HEK293T (cell line): ENCODE measurements around the gene CAMK2D.

Source experiments
- CTCF ChIA-PET: fragments of 350-600 bp; formaldehyde crosslinking; extraction: SDS; loops from one replicate; lab custom pipeline; 2021; ENCODE audit warnings: antibody characterized with exemption, inconsistent platforms; lab: Yijun Ruan, JAX
- POLR2A ChIA-PET: fragments of 350-600 bp; formaldehyde crosslinking; extraction: SDS; loops from one replicate; lab custom pipeline; 2020; ENCODE audit warnings: antibody characterized with exemption, inconsistent platforms; lab: Yijun Ruan, JAX
- DNase-seq: peaks from one replicate; pipeline ENCODE4 v3.0.0; 2012; ENCODE audit warnings: mixed read lengths; ENCODE audit errors: extremely low spot score
- ARNT ChIP-seq: fragments of 450-650 bp; IDR thresholded peaks from 2 replicates; pipeline ENCODE4 v1.6.1; 2017; ENCODE audit warnings: mild to moderate bottlenecking
- BHLHE40 ChIP-seq: fragments of 450-650 bp; IDR thresholded peaks from 2 replicates; pipeline ENCODE4 v1.6.1; 2016; ENCODE audit warnings: mild to moderate bottlenecking, moderate library complexity, borderline replicate concordance
- CTBP1 ChIP-seq: fragments of 450-650 bp; IDR thresholded peaks from 2 replicates; pipeline ENCODE4 v1.6.1; 2016; ENCODE audit warnings: borderline replicate concordance
- ELF4 ChIP-seq: fragments of 450-650 bp; IDR thresholded peaks from 2 replicates; pipeline ENCODE4 v1.6.1; 2017; ENCODE audit warnings: antibody characterized with exemption
- FOXA1 ChIP-seq: fragments of 450-650 bp; IDR thresholded peaks from 2 replicates; pipeline ENCODE4 v1.6.1; 2016; ENCODE audit warnings: mild to moderate bottlenecking
- FOXK2 ChIP-seq: fragments of 450-650 bp; IDR thresholded peaks from 2 replicates; pipeline ENCODE4 v1.6.1; 2016; ENCODE audit warnings: mild to moderate bottlenecking
- FOXM1 ChIP-seq: fragments of 450-650 bp; IDR thresholded peaks from 2 replicates; pipeline ENCODE4 v1.6.1; 2017; ENCODE audit warnings: mild to moderate bottlenecking, borderline replicate concordance
- HDGF ChIP-seq: fragments of 450-650 bp; IDR thresholded peaks from 2 replicates; pipeline ENCODE4 v1.6.1; 2017; ENCODE audit warnings: antibody characterized with exemption, borderline replicate concordance
- L3MBTL2 ChIP-seq: fragments of 450-650 bp; conservative IDR thresholded peaks from 2 replicates; pipeline ENCODE4 v1.6.1; 2016; ENCODE audit warnings: mild to moderate bottlenecking
- LEF1 ChIP-seq: fragments of 450-650 bp; IDR thresholded peaks from 2 replicates; pipeline ENCODE4 v1.6.1; 2017; ENCODE audit warnings: mild to moderate bottlenecking, borderline replicate concordance
- NFRKB ChIP-seq: fragments of 450-650 bp; IDR thresholded peaks from 2 replicates; pipeline ENCODE4 v1.6.1; 2016; ENCODE audit warnings: mild to moderate bottlenecking, moderate library complexity
- PKNOX1 ChIP-seq: fragments of 450-650 bp; IDR thresholded peaks from 2 replicates; pipeline ENCODE4 v1.6.1; 2016
- SP1 ChIP-seq: fragments of 450-650 bp; IDR thresholded peaks from 2 replicates; pipeline ENCODE4 v1.6.1; 2017
- SUZ12 ChIP-seq: fragments of 450-650 bp; IDR thresholded peaks from 2 replicates; pipeline ENCODE4 v1.6.1; 2016; ENCODE audit warnings: mild to moderate bottlenecking
- TARDBP ChIP-seq: fragments of 450-650 bp; IDR thresholded peaks from 2 replicates; pipeline ENCODE4 v1.6.1; 2016
- ZNF384 ChIP-seq: fragments of 450-650 bp; IDR thresholded peaks from 2 replicates; pipeline ENCODE4 v1.6.1; 2016

The CAMK2D gene

GRCh38 chr4:113776679-113777078 is 15.1 kb upstream of the CAMK2D start:
- CTCF ChIA-PET: no interaction called here
- no peak for DNase-seq
- POLR2A ChIA-PET: no interaction called here
- TF ChIP-seq PKNOX1: no peak

- ChIA-PET CTCF (no interaction called here), POLR2A (no interaction called here)
- TF ChIP-seq SP1: no peak
- TF ChIP-seq LEF1: no peak
- no peak for TF ChIP-seq HDGF
- no peak for TF ChIP-seq CTBP1
- no peak for TF ChIP-seq TARDBP
- TF ChIP-seq FOXM1: no peak
- no peak for TF ChIP-seq SUZ12
- no peak for TF ChIP-seq BHLHE40
- no peak for TF ChIP-seq L3MBTL2
- TF ChIP-seq ARNT: no peak
- TF ChIP-seq NFRKB: no peak
- TF ChIP-seq FOXK2: no peak
- no peak for TF ChIP-seq FOXA1
- no peak for TF ChIP-seq ZNF384
- no peak for TF ChIP-seq ELF4
- TF ChIP-seq PKNOX1: no peak
- no peak for DNase-seq
Observed at GRCh38 chr4:113776016-113776415, 14.5 kb upstream of the CAMK2D start.

GRCh38 chr4:113773756-113774155 is 12.2 kb upstream of the CAMK2D start:
- ChIA-PET CTCF (no interaction called here), POLR2A (no interaction called here)
- no peak for TF ChIP-seq PKNOX1
- TF ChIP-seq SP1: no peak
- TF ChIP-seq BHLHE40: no peak
- no peak for TF ChIP-seq TARDBP
- TF ChIP-seq FOXA1: no peak
- no peak for TF ChIP-seq ARNT
- TF ChIP-seq FOXM1: no peak
- no peak for TF ChIP-seq L3MBTL2
- TF ChIP-seq SUZ12: no peak
- TF ChIP-seq NFRKB: no peak

GRCh38 chr4:113773014-113773413 is 11.5 kb upstream of the CAMK2D start:
- no peak for DNase-seq
- CTCF ChIA-PET: no interaction called here
- no peak for TF ChIP-seq ZNF384
- TF ChIP-seq ARNT: no peak
- no peak for TF ChIP-seq LEF1
- TF ChIP-seq FOXA1: no peak
- no peak for TF ChIP-seq TARDBP
- TF ChIP-seq PKNOX1: no peak
- no peak for TF ChIP-seq SUZ12
- TF ChIP-seq SP1: no peak
- no peak for TF ChIP-seq L3MBTL2
- no peak for TF ChIP-seq CTBP1
- POLR2A ChIA-PET: no interaction called here

More at GRCh38 chr4:113773756-113774155, 12.2 kb upstream of the CAMK2D start:
- no peak for DNase-seq

- TF ChIP-seq L3MBTL2: no peak
- ChIA-PET POLR2A (no interaction called here), CTCF (no interaction called here)
- no peak for DNase-seq
Observed at GRCh38 chr4:113772319-113772718, 10.8 kb upstream of the CAMK2D start.

GRCh38 chr4:113769744-113770143 is 8.2 kb upstream of the CAMK2D start:
- DNase-seq: no peak

More at GRCh38 chr4:113769744-113770143, 8.2 kb upstream of the CAMK2D start:
- POLR2A ChIA-PET: no interaction called here
- no peak for TF ChIP-seq ELF4
- TF ChIP-seq ZNF384: no peak
- TF ChIP-seq PKNOX1: no peak
- CTCF ChIA-PET: no interaction called here
